B cell (primary cell): ENCODE measurements around the gene PODNL1. TPM values are rescaled to one million over a fixed set of nuclear protein-coding genes. Genes with fewer than 3 reads are reported as not detected.
A peak's percentile ranks its signal among the peaks of the same experiment; 100 is the strongest.

Source experiments
- ATAC-seq: fragments of 200-7000 bp; cut with Tn5 transposase; one replicate; pipeline ENCODE4 v1.10.0; 2021; ENCODE audit warnings: low read depth, mild to moderate bottlenecking, moderate number of reproducible peaks, moderate library complexity
- CTCF ChIA-PET: fragments of 350-600 bp; sonication (Branson Sonifier 250); formaldehyde crosslinking; loops from one replicate; lab custom pipeline; 2021; ENCODE audit warnings: antibody characterized with exemption, inconsistent platforms; lab: Charles Lee
- POLR2A ChIA-PET: fragments of 350-600 bp; sonication (Branson Sonifier 250); formaldehyde crosslinking; loops from one replicate; lab custom pipeline; 2021; ENCODE audit warnings: antibody characterized with exemption; lab: Charles Lee
- DNase-seq: peaks from one replicate; pipeline ENCODE4 v3.0.0; 2013
- H2AFZ ChIP-seq: 2 replicates; pipeline ENCODE4 v1.6.1; 2012; ENCODE audit warnings: mild to moderate bottlenecking, low read depth, low read length; ENCODE audit not compliant: insufficient read depth, poor library complexity, severe bottlenecking
- H3K27ac ChIP-seq, 2 donors: 1 replicate in 1 of 2; 2 replicates in 1 of 2; pipeline ENCODE4 v1.5.1; 2012 to 2013; ENCODE audit warnings: low read length in 2 of 2, mild to moderate bottlenecking in 2 of 2, moderate library complexity in 1 of 2
- H3K27me3 ChIP-seq, 4 experiments: fragments of 200-600 bp in 1 of 4; sonication (generic) in 1 of 4; replicated peaks in 1 of 4; 1 replicate in 2 of 4; 2 replicates in 2 of 4; pipeline versions ENCODE4 v1.6.1 to v1.7.0; 2013 to 2016; ENCODE audit warnings: low read length in 3 of 4, mild to moderate bottlenecking in 2 of 4, mixed read lengths in 1 of 4, moderate library complexity in 1 of 4; ENCODE audit not compliant: insufficient read depth in 4 of 4, control insufficient read depth in 3 of 4; ENCODE audit errors: control extremely low read depth in 1 of 4
- H3K36me3 ChIP-seq, 2 experiments: replicated peaks in 1 of 2; 1 replicate in 1 of 2; 2 replicates in 1 of 2; pipeline versions ENCODE4 v1.6.1 to v1.7.1; 2013; ENCODE audit warnings: low read length in 1 of 2; ENCODE audit not compliant: insufficient read depth in 2 of 2, control insufficient read depth in 1 of 2; ENCODE audit errors: control extremely low read depth in 1 of 2, extremely low read depth in 1 of 2
- H3K4me1 ChIP-seq, 2 donors: fragments of 200-600 bp in 1 of 2; sonication (generic) in 1 of 2; 1 replicate in 1 of 2; 2 replicates in 1 of 2; pipeline versions ENCODE4 v1.5.1 to v1.6.1; 2013 to 2017; ENCODE audit warnings: low read length in 2 of 2; ENCODE audit not compliant: control insufficient read depth in 2 of 2, insufficient read depth in 2 of 2
- H3K4me2 ChIP-seq: replicated peaks from 2 replicates; pipeline ENCODE3; 2012; ENCODE audit warnings: mild to moderate bottlenecking, low read depth, low read length; ENCODE audit not compliant: poor library complexity, severe bottlenecking
- H3K4me3 ChIP-seq, 5 experiments: fragments of 200-600 bp in 1 of 5; sonication (generic) in 1 of 5; 1 replicate in 3 of 5; 2 replicates in 2 of 5; pipeline versions ENCODE4 v1.5.1 to v1.7.0; 2011 to 2016; ENCODE audit warnings: low read length in 4 of 5, mild to moderate bottlenecking in 4 of 5, low read depth in 2 of 5, control low read depth in 1 of 5, moderate library complexity in 1 of 5; ENCODE audit not compliant: insufficient read depth in 1 of 5; ENCODE audit errors: control extremely low read depth in 1 of 5, extremely low read depth in 1 of 5
- H3K79me2 ChIP-seq: fragments of 200-600 bp; sonication (generic); one replicate; pipeline ENCODE4 v1.6.0; 2016; ENCODE audit warnings: low read length; ENCODE audit not compliant: control insufficient read depth, insufficient read depth
- H3K9ac ChIP-seq: fragments of 200-600 bp; sonication (generic); 2 replicates; pipeline ENCODE4 v1.6.1; 2017; ENCODE audit warnings: mild to moderate bottlenecking, low read length, moderate library complexity
- H3K9me3 ChIP-seq, 3 donors: one replicate each; pipeline versions ENCODE4 v1.6.1 to v1.7.1; 2013; ENCODE audit warnings: low read length in 2 of 3; ENCODE audit not compliant: control insufficient read depth in 2 of 3, insufficient read depth in 1 of 3; ENCODE audit errors: control extremely low read depth in 1 of 3
- H4K20me1 ChIP-seq: 2 replicates; pipeline ENCODE4 v1.6.0; 2012; ENCODE audit warnings: mild to moderate bottlenecking, low read length; ENCODE audit not compliant: insufficient read depth, control insufficient read depth, poor library complexity, severe bottlenecking
- H3K27ac Mint-ChIP-seq: one replicate; pipeline ENCODE4 v1.8.0; 2021; ENCODE audit warnings: mixed read lengths
- H3K27me3 Mint-ChIP-seq: one replicate; pipeline ENCODE4 v1.8.0; 2021; ENCODE audit warnings: mixed read lengths
- H3K4me1 Mint-ChIP-seq: one replicate; pipeline ENCODE4 v1.8.0; 2021; ENCODE audit warnings: mixed read lengths
- H3K4me3 Mint-ChIP-seq: one replicate; pipeline ENCODE4 v1.8.0; 2021; ENCODE audit warnings: mixed read lengths
- H3K9me3 Mint-ChIP-seq: one replicate; pipeline ENCODE4 v1.8.0; 2022; ENCODE audit warnings: mixed read lengths; ENCODE audit not compliant: insufficient read depth
- CTCF ChIP-seq: fragments of 200-600 bp; IDR thresholded peaks from one replicate; pipeline ENCODE4 v1.8.0; 2022; ENCODE audit warnings: antibody characterized with exemption, mild to moderate bottlenecking
- EZH2 ChIP-seq: IDR thresholded peaks from 2 replicates; pipeline ENCODE4 v1.6.1; 2012; ENCODE audit warnings: borderline replicate concordance, low read depth, mild to moderate bottlenecking, moderate library complexity, low read length; ENCODE audit not compliant: insufficient read depth, poor library complexity, severe bottlenecking
- WGBS: methylation state at CpG from one replicate; pipeline ENCODE4 v1.1.5; 2013; ENCODE audit warnings: missing lambda C conversion rate; ENCODE audit not compliant: insufficient coverage; 5-methylcytosine and 5-hydroxymethylcytosine counted together
- intact Hi-C: fragments of 100-400 bp; cut with micrococcal nuclease; formaldehyde crosslinking; loops from one replicate; pipeline ENCODE4 v1.10.0; 2022
- polyA plus RNA-seq: library from polyadenylated mRNA; depleted of rRNA; stranded (reverse); fragments of >200 nt; gene quantifications from 2 replicates; pipeline ENCODE4 v1.2.3, GENCODE V29; 2012
- total RNA-seq, 2 donors: library from RNA; stranded (reverse); fragments of 120-200 nt in 1 of 2; gene quantifications; 1 replicate in 1 of 2; 2 replicates in 1 of 2; pipeline versions ENCODE4 v1.2.3 to v1.2.4, GENCODE V29; 2013 to 2022

The PODNL1 gene
- total and polyA plus RNA-seq, 2 donors (not counting 1 experiment from before 2014, with no cell fraction given) = not detected

- H3K4me1 ChIP-seq = peaks cover 59 to 69% of the 10 kb centered on the region in 2 donors
- peaks cover 0 to 13% of the 10 kb centered on the region in 2 experiments for H3K36me3 ChIP-seq
- CTCF ChIA-PET = interaction anchor here (0.8 to 5.4 kb wide), 8 partner anchors 12 to 85 kb away, joined by 3 to 29 read pairs (median 4); partner anchors contain the start of genes DCAF15 and IL27RA
- 1% methylated on average over 19 of the region's 19 CpGs for WGBS
- POLR2A ChIA-PET = interaction anchor here (0.6 to 3.5 kb wide), 8 partner anchors 12 to 140 kb away, joined by 3 to 42 read pairs (median 3); partner anchors contain the start of genes DCAF15, IL27RA and RFX1
- H3K9ac ChIP-seq = peak overlapping the region; percentile 65
- peak overlapping the region; percentile 71 for H2AFZ ChIP-seq
- Mint-ChIP-seq H3K27me3 (no peaks in the 10 kb centered on the region), H3K9me3 (no peaks in the 10 kb centered on the region), H3K27ac (peak overlapping the region; percentile 99), H3K4me1 (peaks cover 67% of the 10 kb centered on the region), H3K4me3 (peak overlapping the region; percentile 71)
- ATAC-seq = peak; percentile 82
- DNase-seq = peak; percentile 98
- H3K9me3 ChIP-seq = no peaks in the 10 kb centered on the region
- intact Hi-C loops = loop anchor here (1.0 to 2.0 kb wide), 6 partner anchors 20 to 147 kb away; partner anchors contain the start of genes BRME1, CC2D1A, DCAF15 and RFX1
- TF ChIP-seq EZH2 (no peak), CTCF (no peak)
- H3K79me2 ChIP-seq = peaks cover 37% of the 10 kb centered on the region
- H3K4me3 ChIP-seq = peak overlapping the region; percentile 9 to 54 (median 35)
- H3K27me3 ChIP-seq = no peaks in the 10 kb centered on the region
- no peaks in the 10 kb centered on the region for H4K20me1 ChIP-seq
- H3K4me2 ChIP-seq = peak overlapping the region; percentile 89
- H3K27ac ChIP-seq = peak overlapping the region; percentile 95 to 99
Measured at GRCh38 chr19:13986348-13986904, 48.2 kb upstream of the PODNL1 start.
